ENCODE data around the gene VSTM2L. TPM values are rescaled to one million over a fixed set of nuclear protein-coding genes. Genes with fewer than 3 reads are reported as not detected.

The VSTM2L gene
- total and polyA plus RNA-seq, 2 donors (not counting 3 experiments of a cell fraction or from before 2014, with no cell fraction given), result 0.18 TPM; not detected in 1

DNA sequence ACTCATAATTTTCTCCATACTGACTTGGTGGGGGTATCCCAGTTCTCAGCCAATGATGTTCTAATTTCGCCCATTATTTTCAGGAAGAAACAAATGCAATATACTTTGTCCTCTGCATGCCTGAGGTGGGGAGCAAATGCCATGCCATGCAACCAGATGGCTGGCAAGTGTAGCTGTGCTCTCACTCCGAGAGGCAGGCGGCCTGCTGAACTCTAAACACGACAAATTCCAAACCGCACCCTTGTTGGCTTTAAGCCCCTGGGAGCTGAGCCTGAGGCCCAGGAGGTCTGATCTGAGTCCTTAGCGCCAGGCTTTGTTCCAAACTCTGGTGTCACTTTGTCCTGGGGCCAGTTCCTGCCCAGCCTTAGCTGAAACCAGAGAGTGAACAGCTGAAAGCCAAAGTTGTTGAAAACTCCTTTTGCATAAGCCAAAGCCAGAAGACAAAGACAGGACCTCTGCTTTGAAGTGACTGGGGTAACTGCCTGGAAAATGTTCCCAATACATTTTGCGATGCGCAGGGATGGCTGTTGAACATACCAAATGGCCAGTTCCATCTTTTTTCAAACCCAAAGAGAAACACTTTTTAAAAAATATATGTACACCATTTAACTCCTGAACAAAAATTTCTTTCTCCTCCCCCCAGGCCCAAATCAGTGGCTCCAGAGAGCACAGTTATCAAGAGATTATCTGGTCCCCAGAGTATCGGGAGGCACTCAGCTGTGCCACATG, 84.1 kb downstream of the VSTM2L start:
- H4K20me1 ChIP-seq (replicated peaks; ENCODE audit: control insufficient read depth, extremely low read depth, insufficient read depth, low read length), result no peaks in the 10 kb centered on the region
- POLR2A ChIA-PET, result no interaction called here
- H3K9ac ChIP-seq (replicated peaks; ENCODE audit: extremely low read depth, insufficient read depth, low read length), result no peak overlapping the region
- CTCF ChIA-PET, result no interaction called here
- no peaks in the 10 kb centered on the region for H3K9me3 ChIP-seq (replicated peaks; ENCODE audit: control insufficient read depth, insufficient read depth, low read length)
- no peaks in the 10 kb centered on the region for H3K9me1 ChIP-seq (replicated peaks; ENCODE audit: control insufficient read depth, extremely low read depth, insufficient read depth, low read length)
- intact Hi-C loops (cut with micrococcal nuclease), result no loop called here
- H3K4me1 ChIP-seq (ENCODE audit: control insufficient read depth, extremely low read depth, insufficient read depth, low read length), result peaks cover 24% of the 10 kb centered on the region
- TF ChIP-seq, protein P1, sequence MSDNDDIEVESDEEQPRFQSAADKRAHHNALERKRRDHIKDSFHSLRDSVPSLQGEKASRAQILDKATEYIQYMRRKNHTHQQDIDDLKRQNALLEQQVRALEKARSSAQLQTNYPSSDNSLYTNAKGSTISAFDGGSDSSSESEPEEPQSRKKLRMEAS (IDR thresholded peaks at IDR 0.05; ENCODE audit: insufficient read depth, insufficient read length), result no peak
- TF ChIP-seq GATA2 (IDR thresholded peaks at IDR 0.05; ENCODE audit: insufficient read depth, insufficient read length, low read depth, low read length), result no peak
- TF ChIP-seq, protein P2, sequence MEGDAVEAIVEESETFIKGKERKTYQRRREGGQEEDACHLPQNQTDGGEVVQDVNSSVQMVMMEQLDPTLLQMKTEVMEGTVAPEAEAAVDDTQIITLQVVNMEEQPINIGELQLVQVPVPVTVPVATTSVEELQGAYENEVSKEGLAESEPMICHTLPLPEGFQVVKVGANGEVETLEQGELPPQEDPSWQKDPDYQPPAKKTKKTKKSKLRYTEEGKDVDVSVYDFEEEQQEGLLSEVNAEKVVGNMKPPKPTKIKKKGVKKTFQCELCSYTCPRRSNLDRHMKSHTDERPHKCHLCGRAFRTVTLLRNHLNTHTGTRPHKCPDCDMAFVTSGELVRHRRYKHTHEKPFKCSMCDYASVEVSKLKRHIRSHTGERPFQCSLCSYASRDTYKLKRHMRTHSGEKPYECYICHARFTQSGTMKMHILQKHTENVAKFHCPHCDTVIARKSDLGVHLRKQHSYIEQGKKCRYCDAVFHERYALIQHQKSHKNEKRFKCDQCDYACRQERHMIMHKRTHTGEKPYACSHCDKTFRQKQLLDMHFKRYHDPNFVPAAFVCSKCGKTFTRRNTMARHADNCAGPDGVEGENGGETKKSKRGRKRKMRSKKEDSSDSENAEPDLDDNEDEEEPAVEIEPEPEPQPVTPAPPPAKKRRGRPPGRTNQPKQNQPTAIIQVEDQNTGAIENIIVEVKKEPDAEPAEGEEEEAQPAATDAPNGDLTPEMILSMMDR (IDR thresholded peaks at IDR 0.05; ENCODE audit: extremely low read depth in 1 of 2, insufficient read depth in 1 of 2, low read depth in 1 of 2, low read length in 2 of 2), result no peak
- no peak for TF ChIP-seq POLR2A (IDR thresholded peaks at IDR 0.05; ENCODE audit: low read depth, low read length)
- no peak for TF ChIP-seq POLR2AphosphoS5 (IDR thresholded peaks at IDR 0.05; ENCODE audit: insufficient read depth, low read depth, low read length)
- TF ChIP-seq EZH2 (IDR thresholded peaks at IDR 0.05; ENCODE audit: borderline replicate concordance, low read depth, low read length, severe bottlenecking), result no peak
- no peak for TF ChIP-seq JUN (IDR thresholded peaks at IDR 0.05; ENCODE audit: borderline replicate concordance, insufficient read depth, insufficient read length, low read depth)
- TF ChIP-seq FOS (IDR thresholded peaks at IDR 0.05; ENCODE audit: borderline replicate concordance, insufficient read depth, low read length), result no peak
- TF ChIP-seq MYC (IDR thresholded peaks at IDR 0.05; ENCODE audit: low read depth, low read length), result no peak
- BruUV-seq (replicated peaks), result no TSS peak
- H2AFZ ChIP-seq (ENCODE audit: low read depth, low read length), result no peak overlapping the region
- H3K27ac ChIP-seq (ENCODE audit: insufficient read depth, low read depth, low read length), result no peak overlapping the region
- dilution Hi-C loops (cut with MboI; ENCODE audit: extremely low pct_ligation_motif_present, low sequenced_read_pairs), result no loop called here
- DNase-seq (ENCODE audit: low read depth, low spot score) (no peak), FAIRE-seq (no peak)
- no peaks in the 10 kb centered on the region for H3K27me3 ChIP-seq (ENCODE audit: control insufficient read depth in 2 of 2, insufficient read depth in 2 of 2, low read length in 2 of 2)
- H3K4me2 ChIP-seq (ENCODE audit: insufficient read depth, low read length), result no peak overlapping the region
- H3K36me3 ChIP-seq (ENCODE audit: control insufficient read depth in 2 of 2, extremely low read depth in 1 of 2, insufficient read depth in 2 of 2, low read length in 2 of 2), result peaks cover 0 to 2% of the 10 kb centered on the region in 2 experiments
- H3K4me3 ChIP-seq (replicated peaks in 1 of 3; ENCODE audit: insufficient read depth in 1 of 3, low read depth in 1 of 3, low read length in 3 of 3), result no peak overlapping the region
- H3K79me2 ChIP-seq (ENCODE audit: control insufficient read depth, insufficient read depth, low read length), result no peaks in the 10 kb centered on the region
